ENCODE data around the gene CASP8AP2. TPM values are rescaled to one million over a fixed set of nuclear protein-coding genes. Genes with fewer than 3 reads are reported as not detected.

Gene CASP8AP2
- total and polyA plus RNA-seq, 2 donors (not counting 3 experiments of a cell fraction or from before 2014, with no cell fraction given), result 4.7 to 22.0 TPM

DNA sequence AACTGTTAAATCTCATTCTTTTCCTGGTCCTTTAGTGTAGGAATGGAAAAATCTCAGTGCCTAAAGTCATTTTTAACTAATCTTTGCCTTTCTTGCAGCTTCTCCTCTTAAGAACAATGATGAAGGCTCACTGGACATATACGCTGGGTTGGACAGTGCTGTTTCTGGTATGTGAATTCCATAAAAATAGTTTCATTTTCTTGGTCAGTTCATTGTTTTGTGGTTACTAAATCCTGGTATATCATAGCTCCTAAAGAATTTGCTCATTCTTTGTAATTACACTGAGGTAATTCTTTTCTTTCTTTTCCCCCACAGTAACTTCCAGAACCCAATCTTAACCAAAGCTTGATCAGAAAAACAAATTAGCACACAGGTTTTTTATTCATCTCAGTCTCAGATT, 23.4 kb downstream of the CASP8AP2 start:
- H4K20me1 ChIP-seq (replicated peaks; ENCODE audit: control insufficient read depth, extremely low read depth, insufficient read depth, low read length), result no peaks in the 10 kb centered on the region
- DNase-seq (ENCODE audit: low read depth, low spot score), result no peak
- no peak for TF ChIP-seq MYC (IDR thresholded peaks at IDR 0.05; ENCODE audit: low read depth, low read length)
- TF ChIP-seq JUN (IDR thresholded peaks at IDR 0.05; ENCODE audit: borderline replicate concordance, insufficient read depth, insufficient read length, low read depth), result no peak
- TF ChIP-seq, protein P1, sequence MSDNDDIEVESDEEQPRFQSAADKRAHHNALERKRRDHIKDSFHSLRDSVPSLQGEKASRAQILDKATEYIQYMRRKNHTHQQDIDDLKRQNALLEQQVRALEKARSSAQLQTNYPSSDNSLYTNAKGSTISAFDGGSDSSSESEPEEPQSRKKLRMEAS (IDR thresholded peaks at IDR 0.05; ENCODE audit: insufficient read depth, insufficient read length), result no peak
- TF ChIP-seq, protein P2, sequence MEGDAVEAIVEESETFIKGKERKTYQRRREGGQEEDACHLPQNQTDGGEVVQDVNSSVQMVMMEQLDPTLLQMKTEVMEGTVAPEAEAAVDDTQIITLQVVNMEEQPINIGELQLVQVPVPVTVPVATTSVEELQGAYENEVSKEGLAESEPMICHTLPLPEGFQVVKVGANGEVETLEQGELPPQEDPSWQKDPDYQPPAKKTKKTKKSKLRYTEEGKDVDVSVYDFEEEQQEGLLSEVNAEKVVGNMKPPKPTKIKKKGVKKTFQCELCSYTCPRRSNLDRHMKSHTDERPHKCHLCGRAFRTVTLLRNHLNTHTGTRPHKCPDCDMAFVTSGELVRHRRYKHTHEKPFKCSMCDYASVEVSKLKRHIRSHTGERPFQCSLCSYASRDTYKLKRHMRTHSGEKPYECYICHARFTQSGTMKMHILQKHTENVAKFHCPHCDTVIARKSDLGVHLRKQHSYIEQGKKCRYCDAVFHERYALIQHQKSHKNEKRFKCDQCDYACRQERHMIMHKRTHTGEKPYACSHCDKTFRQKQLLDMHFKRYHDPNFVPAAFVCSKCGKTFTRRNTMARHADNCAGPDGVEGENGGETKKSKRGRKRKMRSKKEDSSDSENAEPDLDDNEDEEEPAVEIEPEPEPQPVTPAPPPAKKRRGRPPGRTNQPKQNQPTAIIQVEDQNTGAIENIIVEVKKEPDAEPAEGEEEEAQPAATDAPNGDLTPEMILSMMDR (IDR thresholded peaks at IDR 0.05; ENCODE audit: extremely low read depth in 1 of 2, insufficient read depth in 1 of 2, low read depth in 1 of 2, low read length in 2 of 2), result no peak
- no peak for TF ChIP-seq FOS (IDR thresholded peaks at IDR 0.05; ENCODE audit: borderline replicate concordance, insufficient read depth, low read length)
- TF ChIP-seq GATA2 (IDR thresholded peaks at IDR 0.05; ENCODE audit: insufficient read depth, insufficient read length, low read depth, low read length), result no peak
- no peak for TF ChIP-seq EZH2 (IDR thresholded peaks at IDR 0.05; ENCODE audit: borderline replicate concordance, low read depth, low read length, severe bottlenecking)
- TF ChIP-seq POLR2A (IDR thresholded peaks at IDR 0.05; ENCODE audit: low read depth, low read length), result no peak
- TF ChIP-seq POLR2AphosphoS5 (IDR thresholded peaks at IDR 0.05; ENCODE audit: insufficient read depth, low read depth, low read length), result no peak
- no peak overlapping the region for H3K9ac ChIP-seq (replicated peaks; ENCODE audit: extremely low read depth, insufficient read depth, low read length)
- H3K36me3 ChIP-seq (ENCODE audit: control insufficient read depth in 2 of 2, extremely low read depth in 1 of 2, insufficient read depth in 2 of 2, low read length in 2 of 2), result peaks cover 2 to 6% of the 10 kb centered on the region in 2 experiments
- CTCF ChIA-PET, result interaction anchor here (2.1 kb wide), 1 partner anchor 20 kb away, joined by 4 read pairs; no protein-coding TSS in a partner anchor
- no peaks in the 10 kb centered on the region for H3K4me1 ChIP-seq (ENCODE audit: control insufficient read depth, extremely low read depth, insufficient read depth, low read length)
- H3K27ac ChIP-seq (ENCODE audit: insufficient read depth, low read depth, low read length), result no peak overlapping the region
- no peak for FAIRE-seq
- POLR2A ChIA-PET, result no interaction called here
- H3K79me2 ChIP-seq (ENCODE audit: control insufficient read depth, insufficient read depth, low read length), result peaks cover 4% of the 10 kb centered on the region
- no peak overlapping the region for H3K4me2 ChIP-seq (ENCODE audit: insufficient read depth, low read length)
- no peaks in the 10 kb centered on the region for H3K9me3 ChIP-seq (replicated peaks; ENCODE audit: control insufficient read depth, insufficient read depth, low read length)
- no peak overlapping the region for H3K4me3 ChIP-seq (replicated peaks in 1 of 3; ENCODE audit: insufficient read depth in 1 of 3, low read depth in 1 of 3, low read length in 3 of 3)
- intact Hi-C loops (cut with micrococcal nuclease), result no loop called here
- no peak overlapping the region for H2AFZ ChIP-seq (ENCODE audit: low read depth, low read length)
- no peaks in the 10 kb centered on the region for H3K27me3 ChIP-seq (ENCODE audit: control insufficient read depth in 2 of 2, insufficient read depth in 2 of 2, low read length in 2 of 2)
- dilution Hi-C loops (cut with MboI; ENCODE audit: extremely low pct_ligation_motif_present, low sequenced_read_pairs), result no loop called here
- H3K9me1 ChIP-seq (replicated peaks; ENCODE audit: control insufficient read depth, extremely low read depth, insufficient read depth, low read length), result no peaks in the 10 kb centered on the region
- BruUV-seq (replicated peaks), result no TSS peak
